ENCODE data around the gene ADGRF1.

DNA sequence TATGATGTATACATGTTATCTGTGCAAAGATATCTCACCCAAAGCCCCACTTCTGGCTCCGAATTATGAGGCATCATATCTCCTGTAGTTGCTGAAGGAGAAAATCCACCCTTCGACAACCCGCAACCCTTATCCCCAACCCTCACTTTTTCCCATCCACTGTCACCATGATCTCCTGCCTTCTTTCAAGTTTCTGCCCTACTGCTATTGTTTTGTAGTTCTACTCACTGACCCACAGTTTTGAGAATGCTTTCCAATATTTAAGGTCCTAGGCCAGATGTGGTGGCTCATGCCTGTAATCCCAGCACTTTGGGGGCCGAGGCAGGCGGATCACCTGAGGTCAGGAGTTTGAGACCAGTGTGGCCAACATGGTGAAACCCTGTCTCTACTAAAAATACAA lies 22.2 kb downstream of the ADGRF1 start:
- TF ChIP-seq, protein P1, sequence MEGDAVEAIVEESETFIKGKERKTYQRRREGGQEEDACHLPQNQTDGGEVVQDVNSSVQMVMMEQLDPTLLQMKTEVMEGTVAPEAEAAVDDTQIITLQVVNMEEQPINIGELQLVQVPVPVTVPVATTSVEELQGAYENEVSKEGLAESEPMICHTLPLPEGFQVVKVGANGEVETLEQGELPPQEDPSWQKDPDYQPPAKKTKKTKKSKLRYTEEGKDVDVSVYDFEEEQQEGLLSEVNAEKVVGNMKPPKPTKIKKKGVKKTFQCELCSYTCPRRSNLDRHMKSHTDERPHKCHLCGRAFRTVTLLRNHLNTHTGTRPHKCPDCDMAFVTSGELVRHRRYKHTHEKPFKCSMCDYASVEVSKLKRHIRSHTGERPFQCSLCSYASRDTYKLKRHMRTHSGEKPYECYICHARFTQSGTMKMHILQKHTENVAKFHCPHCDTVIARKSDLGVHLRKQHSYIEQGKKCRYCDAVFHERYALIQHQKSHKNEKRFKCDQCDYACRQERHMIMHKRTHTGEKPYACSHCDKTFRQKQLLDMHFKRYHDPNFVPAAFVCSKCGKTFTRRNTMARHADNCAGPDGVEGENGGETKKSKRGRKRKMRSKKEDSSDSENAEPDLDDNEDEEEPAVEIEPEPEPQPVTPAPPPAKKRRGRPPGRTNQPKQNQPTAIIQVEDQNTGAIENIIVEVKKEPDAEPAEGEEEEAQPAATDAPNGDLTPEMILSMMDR (conservative IDR thresholded peaks at IDR 0.05 in 1 of 2, IDR thresholded peaks at IDR 0.05 in 1 of 2; ENCODE audit: low read depth in 1 of 2, low read length in 2 of 2): no peak
- TF ChIP-seq EZH2 (IDR thresholded peaks at IDR 0.05; ENCODE audit: low read length, missing control alignments): no peak
